ENCODE data around the gene GMDS.

GMDS gene

DNA sequence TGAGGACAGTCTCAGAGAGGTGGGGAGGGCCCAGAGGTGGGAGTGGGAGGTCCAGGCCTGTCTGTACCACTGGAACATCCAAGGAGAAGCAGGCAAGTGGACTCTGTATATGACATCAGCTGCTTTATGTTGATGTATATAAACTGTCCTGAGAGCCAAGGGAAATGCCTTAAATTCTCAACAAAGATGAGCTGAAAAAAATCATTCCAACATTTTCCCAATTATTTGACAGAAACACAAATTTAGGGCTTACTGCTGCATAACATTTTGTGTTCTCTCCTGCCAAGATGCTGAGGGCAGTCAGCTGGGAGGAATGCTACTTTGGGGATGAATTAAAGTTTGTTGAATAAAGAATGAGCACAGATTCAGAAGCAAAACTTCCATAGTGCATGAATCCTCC, 582.9 kb downstream of the GMDS start:
- no peak for DNase-seq

DNA sequence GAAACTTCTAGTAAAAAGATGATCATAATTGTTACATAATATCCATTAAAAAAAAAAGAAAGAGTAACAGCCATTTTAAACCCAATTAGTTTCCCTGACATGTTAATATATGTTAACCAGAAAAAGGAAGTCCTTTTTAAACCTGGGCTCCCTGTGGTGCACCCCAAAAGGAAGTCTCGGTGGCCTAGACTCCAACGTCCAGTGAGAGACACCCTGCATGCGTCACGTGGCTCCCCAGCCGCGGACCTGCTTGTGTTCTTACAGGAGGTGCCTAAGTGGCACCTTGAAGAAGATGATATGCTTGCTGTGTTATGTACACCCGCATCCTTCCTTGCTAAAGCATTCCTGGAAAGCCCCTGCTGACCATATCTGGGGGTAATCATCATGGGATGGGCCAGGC, 585.6 kb downstream of the GMDS start:
- no peak for DNase-seq

DNA sequence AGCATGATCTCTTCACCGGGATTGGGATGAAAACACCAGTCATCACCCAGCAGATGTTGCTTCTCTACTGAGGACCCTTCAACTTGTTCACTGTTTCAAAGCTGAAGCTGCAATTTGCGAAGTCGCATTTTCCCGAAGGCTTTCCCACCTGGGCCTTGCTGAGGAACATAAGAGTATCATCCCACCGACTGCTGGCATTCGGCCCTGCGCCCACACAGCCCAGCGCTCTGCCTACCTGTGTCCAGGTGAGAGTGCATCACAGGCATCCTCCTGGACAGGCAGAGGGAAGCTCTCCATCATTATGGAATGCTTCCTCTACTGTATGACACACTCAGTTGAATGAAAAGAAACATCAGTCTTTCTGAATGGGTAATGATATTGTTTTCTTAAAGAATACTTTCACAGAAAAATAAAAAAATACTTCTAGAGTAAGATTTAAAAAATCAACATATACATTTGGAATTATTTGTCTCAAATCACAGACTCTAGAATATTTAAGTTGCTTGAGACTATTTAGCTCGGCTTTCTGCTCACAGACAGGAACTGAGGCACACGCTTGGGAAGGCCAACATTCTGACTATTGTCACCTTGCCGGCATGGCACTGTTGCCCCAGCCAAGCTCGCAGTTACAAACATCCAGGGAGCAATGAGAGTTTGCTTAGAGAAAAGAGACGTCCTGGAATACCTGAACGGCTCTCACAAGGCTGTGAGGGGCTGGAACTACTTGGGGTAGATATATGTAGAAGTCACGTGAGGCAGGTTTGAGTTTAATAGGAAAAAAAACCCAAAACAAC, 587.0 kb downstream of the GMDS start:
- no peak for DNase-seq

DNA sequence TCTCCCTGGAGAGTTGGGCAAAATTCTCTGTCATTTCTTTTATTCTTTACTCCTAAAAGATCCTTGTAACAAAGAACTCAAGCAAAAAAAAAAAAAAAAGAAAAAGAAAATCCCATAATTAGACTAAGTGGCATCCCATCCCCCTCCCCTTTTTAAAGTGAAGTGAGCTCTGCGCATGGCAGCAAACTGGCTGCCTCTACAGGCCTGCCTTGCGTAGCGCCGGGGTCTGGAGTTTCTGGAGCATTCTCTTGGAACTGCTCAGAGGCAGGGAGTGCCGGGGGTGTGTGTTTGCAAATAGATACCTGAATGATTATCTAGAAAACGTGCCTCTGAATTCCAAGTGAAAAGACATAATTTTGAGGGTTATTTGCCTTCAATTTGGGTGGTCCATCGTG, 587.6 kb downstream of the GMDS start:
- DNase-seq = no peak

DNA sequence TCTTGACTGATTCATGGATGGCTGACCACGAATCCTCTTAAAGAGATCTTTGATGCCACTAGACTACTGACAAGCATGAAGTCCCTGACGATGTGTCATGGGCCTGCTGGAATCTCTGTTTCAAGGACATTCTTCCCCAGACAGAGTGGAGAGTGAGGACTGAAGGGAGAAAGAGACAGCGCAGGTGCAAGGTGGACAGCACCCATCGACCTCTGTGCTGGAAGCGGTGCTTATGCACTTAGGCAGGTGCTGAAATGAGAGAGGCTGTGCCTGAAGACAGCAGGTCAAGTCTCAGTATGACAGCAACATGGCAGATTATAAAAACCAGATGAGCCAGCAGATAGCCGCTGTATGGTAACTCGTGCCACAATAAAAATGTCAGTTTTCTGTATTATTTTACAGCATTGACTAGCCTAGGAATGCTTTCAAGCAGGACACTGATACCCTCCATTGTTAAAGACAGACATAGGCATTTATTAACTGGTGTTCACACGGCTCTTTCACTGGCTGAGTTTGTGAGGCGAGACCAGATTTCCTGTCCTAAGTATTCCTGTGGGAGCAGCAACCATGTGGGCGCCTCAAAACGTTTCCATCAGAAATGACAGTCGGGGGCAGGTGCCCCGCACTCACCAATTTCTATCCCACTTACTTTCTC, 588.2 kb downstream of the GMDS start:
- DNase-seq = no peak

DNA sequence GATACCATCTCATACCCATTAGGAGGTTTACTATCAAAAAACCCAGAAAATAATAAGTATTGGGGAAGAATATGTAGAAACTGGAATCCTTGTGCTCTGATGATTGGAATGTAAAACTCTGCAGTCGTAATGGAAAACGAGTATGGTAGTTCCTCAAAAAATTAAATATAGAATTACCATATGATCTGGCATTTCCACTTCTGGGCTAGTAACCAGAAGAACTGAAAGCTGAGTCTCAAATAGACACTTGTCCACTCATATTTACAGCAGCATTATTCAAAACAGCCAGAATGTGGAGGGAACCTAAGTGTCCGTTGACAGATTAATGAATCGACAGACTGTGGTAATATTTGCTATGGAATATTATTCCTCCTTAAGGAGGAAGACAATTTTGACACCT, 591.4 kb downstream of the GMDS start:
- DNase-seq = no peak

DNA sequence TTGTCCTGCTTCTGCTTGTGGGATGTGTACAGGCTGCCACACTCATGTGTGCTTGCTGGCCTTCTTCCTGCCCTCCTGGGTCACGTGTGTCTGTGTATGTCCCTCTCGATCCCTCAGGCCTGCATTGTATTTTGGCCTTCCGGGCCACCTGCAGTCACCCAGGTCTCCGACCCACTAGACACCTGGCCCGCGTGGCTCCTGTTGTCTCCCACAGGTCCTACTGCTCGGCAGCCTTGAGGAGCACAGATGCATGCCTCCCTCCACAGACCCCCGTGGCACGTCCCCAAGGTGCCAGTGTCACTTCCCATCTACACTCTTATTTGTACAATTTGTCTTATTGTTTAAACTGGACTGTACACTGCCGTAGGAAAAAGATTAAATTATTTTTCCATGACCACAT, 592.6 kb downstream of the GMDS start:
- DNase-seq = no peak

DNA sequence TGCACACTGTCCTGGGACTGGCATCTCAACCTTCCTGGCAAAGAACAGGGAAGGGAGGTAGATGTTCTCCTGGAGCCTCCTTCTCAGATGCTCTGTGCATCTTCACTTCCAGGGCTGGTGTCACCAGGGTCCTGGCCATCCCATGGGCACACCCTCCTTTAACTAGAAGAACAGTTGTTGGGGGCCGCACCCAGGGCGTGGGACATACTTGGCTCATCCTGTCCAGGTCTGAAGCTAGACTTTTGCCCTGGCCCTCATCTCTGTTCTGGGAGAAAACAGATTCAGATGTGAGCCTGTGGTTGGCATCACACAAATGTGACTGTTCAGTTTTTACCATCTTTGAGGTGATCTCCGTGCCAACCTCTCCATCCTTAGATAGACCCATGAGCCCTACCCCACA, 594.0 kb downstream of the GMDS start:
- no peak for DNase-seq

DNA sequence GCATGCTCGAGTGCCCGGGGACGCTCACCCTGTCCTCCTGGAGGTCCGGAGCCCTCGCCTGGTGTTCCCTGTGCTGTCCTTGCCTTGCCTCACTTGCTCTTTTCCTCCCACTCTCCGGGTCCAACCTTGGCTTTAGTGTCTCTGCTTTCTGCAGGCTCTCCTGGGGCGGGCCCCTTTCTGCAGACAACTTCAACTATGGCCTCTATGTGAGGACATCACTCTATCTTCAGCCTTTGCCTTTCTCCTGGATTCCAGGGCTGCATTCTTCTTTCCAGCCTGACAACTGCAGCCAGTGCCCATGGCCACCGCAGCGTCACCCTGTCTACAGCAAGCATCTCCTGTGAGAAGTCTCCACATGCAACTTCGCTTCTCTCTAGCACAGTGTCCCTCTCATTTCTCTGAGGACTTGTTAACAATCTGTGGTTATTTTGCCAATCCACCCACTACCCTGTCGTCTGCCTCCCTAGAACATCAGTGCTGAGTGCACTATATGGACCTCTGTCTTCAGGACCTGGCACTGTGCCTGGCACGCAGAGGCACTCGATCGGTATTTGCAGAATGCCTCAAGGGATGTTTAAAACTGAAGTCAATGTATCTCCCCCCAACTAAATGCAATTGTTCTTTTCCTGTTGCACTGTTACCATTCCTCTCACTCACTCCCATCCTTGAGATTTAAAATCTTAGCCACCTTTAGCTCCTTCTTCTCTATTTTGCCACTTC, 599.8 kb downstream of the GMDS start:
- no peak for DNase-seq

DNA sequence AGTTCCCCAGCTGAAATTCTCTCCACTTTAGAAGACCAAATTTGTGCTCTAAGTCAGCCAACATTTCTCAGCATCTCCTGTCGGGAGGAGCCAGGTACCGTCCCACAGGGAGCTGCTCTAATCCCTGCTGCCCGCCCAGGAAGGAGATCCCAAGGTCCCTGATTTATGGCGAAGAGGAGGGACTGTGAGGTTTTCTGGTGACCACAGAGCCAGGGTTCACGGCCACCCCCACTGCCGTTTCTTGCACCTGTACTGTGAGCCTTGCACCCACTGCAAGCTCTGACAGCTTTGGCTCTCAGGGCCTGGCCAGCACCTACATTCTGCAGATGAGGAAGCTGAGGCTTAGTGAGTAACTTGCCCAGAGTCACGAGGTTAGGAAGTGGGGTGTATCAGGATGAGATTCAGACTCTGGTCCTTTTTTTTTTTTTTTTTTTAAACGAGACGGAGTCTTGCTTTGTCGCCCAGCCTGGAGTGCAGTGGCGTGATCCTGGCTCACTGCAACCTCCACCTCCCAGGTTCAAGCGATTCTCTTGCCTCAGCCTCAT, 600.8 kb downstream of the GMDS start:
- no peak for DNase-seq

DNA sequence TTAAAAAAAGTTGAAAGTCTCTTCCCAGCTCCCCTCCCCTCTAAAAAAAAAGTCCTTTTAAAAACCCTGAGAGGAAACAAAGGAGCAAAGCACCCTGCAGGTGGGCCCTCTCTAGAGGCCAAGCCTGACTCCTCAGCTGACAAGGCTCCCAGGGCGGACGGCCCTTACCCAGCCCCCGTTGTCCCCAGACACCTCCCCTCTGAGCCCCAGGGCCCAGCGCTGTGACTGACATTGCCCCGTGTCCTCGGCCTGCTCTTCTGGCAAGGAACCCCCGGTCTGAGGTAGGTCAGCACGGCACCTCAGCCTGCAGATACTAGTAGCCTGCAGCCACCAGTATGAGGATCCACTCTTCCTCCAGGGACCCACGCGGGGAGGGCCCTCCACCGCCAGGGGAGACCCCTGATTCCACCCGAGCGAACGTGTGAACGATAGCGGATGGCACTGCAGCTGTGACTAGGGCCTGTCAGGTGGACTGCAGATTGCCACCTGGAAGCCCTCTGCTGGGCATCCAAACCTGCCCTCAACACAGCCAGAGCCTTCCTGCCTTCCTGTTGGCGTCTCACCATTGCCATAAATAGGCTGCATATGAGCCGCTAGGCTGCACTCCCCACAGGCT, 601.5 kb downstream of the GMDS start:
- DNase-seq = no peak

DNA sequence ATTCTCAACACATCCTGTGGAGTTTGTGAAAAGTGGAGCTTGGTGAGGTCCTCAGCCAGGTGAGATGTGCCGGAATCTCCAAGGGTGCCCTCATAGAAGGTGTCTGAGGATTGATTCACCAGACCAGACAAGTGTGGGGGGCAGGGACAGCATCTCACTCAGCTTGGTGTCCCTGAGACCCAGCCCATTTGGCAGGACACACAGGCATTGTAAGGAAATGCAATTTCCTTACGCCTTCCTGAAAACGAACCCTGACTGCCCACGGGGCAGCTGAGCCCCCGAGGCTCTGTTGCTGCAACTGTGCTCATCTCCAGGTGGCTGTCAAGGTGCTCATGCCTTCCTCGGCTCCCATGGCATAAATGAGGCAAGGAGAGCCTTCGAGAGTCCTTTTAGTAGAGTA, 602.3 kb downstream of the GMDS start:
- no peak for DNase-seq

DNA sequence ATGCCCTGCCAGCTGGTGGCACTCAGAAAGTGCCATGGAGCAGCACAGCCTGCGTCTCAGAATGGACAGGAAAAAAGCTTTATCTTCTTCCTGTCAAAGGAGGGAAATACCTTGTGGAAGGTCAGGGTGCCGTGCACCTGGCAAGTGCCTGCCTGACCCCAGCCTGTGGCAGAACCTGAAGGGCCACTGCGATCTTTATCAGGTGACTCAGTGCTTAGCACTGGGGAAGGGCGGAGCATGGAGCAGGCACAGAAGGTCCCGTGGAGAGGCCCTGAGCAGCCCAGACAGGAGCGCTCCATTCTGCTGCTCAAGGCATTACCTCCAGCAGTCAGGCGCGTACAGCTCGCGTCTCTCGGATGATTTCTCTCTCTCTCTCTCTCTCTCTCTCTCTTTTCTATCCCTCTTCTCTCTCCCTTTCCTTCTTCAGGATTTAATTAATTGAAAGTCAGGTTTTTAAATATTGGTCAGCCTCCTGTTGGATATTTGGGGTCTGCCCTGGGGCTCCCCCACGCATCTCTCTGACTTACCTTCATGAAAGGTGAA, 604.0 kb downstream of the GMDS start:
- no peak for DNase-seq

DNA sequence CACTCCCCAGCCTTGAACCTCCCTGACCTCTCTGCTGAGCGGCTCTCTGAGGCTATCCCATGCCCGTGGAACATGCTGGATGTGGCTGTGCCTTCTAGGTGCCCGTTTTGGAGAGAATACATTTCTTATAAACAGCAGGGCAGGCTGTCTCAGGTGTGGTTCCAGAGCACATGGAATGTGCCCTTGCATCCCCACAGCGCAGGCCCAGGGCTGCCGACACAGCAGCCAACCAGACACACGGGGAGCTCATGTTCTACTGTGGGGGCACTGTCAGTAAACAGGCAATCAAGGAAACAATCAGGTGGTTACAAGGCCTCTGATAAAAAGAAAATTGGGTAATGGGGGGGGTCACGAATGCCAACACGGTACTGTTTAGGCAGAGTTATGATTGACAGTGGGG, 604.9 kb downstream of the GMDS start:
- no peak for DNase-seq

DNA sequence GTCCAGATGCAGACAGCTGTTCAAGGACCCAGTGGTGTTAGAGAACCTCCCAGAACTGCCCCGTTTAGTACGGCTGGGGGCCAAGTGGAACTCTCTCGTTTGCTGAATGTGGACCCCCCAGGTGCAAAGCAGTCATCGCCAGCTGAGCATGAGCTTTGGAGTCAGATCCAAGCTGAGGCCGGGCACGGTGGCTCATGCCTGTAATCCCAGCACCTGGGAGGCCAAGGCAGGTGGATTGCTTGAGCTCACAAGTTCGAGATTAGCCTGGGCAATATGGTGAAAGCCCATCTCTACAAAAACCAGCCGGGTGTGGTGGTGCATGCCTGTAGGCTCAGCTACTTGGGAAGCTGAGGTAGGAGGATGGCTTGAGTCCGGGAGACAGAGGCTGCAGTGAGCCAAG, 606.0 kb downstream of the GMDS start:
- DNase-seq = no peak

DNA sequence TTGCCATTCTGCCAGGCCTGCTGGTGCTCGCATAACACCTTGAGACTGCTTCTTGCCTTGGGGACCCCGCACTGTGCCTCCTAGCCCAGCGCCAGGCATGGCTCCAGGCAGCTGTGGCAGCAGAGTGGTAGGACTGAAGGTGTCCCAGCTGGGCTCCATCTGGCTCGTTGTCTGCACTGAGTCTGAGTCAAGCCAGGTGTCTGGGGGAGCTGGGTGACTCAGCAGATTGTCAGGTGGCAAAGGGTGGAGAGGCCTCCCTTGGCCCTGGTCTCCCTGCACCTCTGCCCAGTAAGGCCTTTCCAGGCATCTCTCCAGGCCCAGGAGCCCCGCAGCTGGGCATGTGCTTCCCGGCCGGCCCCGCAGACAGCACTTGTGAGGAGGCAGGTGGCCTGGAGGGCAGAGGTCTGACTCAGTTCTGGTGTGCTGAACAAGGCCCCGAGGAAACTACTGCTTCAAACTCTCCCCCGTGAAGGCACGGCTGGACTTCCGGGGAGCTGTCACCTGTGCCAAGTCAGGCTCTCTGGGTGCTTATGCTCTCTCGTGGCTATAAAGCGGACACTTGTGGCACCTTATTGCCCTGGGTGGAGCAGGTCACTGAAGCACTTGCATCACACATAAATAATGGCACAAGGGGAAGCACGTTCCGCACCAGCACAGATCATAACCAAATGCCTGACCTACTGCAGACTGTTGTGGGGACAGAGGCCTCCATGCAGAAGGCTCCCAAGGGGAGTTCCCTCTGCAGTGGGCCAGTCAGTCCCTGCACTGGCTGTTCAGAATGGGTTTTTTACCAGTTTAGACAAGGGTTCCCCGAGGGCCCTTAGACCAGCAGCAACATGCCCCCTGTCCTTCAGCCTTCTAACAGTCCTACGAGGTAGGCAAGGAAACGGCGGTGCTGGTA, 608.2 kb downstream of the GMDS start:
- DNase-seq = no peak

DNA sequence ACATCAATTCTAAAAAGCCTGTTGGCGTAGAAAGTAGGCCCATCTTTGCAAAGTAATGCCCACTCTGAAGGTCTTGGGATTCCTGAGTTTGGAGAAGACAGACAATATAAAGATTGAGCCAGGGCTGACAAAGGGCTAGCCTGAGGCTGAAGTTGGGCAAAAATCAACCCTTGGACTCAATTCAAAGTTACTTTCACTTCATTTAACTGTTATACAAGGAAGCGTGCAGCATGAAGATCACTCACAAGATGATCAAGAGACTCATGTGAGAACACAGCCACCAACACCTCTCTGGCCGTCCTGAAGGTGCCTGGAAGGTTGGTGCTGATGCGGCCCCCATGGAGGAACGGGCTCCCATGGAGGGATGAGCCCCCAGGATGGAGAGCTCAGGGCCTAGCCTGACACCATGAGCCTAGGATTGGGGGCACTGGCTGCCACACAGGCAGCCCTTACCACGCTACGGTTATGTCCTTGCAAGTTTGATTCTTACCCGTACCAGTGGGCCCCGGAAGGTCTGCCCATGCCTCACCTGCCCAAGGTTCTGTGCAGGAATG, 609.1 kb downstream of the GMDS start:
- no peak for DNase-seq

DNA sequence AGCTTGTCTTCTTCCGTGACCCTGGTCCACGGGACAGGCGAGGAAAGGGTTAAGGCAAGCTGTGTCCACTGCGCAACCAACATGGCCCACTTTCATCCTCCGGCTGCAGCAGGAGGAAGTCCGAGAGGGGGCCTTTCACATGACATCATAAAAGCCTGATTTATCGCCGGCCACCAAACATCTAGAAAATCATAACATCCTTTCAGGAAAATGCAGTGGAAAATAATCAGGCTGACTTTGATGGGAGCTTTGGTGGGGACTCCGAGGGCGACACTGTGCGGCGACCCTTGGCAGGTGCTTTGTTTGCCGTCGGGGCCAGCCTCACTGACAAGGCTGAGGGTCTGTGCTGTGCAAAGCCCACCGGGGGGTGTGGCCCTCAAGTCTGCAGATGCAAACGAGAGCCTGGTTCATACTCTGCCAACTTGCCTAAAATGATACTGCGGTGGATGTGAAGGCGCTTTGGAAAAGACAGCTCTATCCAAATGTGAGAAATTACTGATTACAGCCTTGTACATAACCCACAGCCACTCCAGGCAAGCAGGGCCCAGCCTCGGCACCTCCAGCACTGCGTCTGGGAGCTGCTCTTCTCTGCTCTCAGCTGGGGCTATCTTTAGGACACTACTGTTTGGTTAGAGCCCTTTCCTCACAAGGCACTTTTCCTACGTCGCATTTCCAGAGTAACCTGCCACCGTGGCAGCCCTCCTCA, 609.9 kb downstream of the GMDS start:
- no peak for DNase-seq

DNA sequence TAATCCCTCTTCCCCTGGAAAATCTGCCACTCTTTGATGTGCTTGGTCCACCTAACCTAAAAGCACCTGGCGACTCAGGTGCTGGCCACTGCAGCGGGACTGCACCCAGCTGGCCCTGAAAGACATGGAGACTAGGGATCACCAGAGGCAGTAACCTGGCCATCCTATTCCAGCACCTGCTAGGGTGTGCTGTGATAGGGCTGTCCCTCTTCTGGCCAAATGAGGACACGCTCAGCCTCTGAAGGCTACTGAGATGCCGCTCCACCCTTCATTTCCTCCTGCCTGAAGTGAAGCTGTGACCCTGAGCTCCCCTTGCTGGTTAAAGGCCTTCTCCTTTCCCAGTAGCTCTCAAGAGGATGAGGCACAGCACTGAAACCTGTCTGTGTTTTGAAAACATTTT, 611.3 kb downstream of the GMDS start:
- no peak for DNase-seq

DNA sequence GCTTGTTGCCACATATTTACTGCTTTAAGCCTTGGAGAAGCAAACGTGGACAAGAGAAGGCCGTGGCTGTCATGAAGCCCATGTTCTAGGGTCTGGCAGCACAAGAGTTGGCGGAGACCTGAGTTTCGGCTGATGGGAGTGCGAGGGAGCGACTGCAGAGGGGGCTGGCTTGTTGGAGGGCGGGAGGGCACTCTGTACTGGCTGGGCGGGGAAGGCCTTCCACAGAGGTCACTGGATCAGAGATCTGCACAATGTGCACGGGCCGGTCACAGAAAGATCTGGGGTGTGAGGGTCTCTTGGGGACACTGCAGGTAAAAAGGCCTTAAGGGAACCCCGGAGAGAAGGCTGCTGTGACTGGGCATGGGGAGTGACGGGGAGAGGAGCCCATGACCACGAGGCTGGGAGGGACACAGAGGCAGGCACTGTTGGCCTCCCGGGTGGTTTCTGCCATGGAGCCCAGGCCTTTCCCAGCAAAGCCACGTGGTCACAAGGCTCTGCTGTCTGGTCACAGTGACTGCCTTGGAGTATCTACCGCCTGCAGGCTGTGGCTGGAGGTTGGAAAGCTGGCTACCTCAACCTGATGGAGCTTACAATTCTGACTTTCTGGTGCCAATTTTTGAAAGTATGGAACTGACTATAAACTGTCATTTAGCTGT, 611.9 kb downstream of the GMDS start:
- no peak for DNase-seq

DNA sequence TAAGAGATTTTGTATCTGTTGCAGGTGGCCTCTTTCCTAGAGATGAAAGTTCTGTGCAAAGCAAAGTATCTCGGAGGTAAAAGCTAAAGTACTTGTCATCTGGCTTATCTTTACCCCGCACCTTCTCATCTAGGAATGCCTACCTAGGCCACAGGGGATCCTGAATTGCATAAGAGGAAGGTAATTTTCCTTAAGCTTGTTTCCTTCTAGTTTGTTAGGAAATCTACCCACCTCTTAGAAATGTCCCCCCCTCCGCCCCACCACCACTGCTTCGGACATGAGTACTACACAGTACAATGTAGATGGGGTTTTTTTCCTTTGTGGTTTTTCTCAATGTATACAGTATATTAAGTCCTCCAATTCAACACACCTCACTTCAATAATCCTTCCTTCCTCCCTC, 614.2 kb downstream of the GMDS start:
- no peak for DNase-seq
